ENCODE results near the gene TBXAS1.

- TF ChIP-seq CTCF (IDR thresholded peaks at IDR 0.05; ENCODE audit: control extremely low read depth in 1 of 3, insufficient read depth in 1 of 3, low read depth in 1 of 3, low read length in 3 of 3): no peak
- no peak for TF ChIP-seq JUN (IDR thresholded peaks at IDR 0.05; ENCODE audit: low read depth, low read length)
- TF ChIP-seq EP300 (IDR thresholded peaks at IDR 0.05; ENCODE audit: borderline replicate concordance in 1 of 2, low read depth in 2 of 2, low read length in 2 of 2): no peak
- TF ChIP-seq POLR2AphosphoS5 (IDR thresholded peaks at IDR 0.05; ENCODE audit: low read depth, low read length): no peak
- no peak for TF ChIP-seq MAX (IDR thresholded peaks at IDR 0.05)
- TF ChIP-seq CEBPB (IDR thresholded peaks at IDR 0.05; ENCODE audit: low read depth, low read length): no peak
- no peak for TF ChIP-seq BRCA1 (IDR thresholded peaks at IDR 0.05; ENCODE audit: low read depth, low read length)
- TF ChIP-seq TEAD4 (IDR thresholded peaks at IDR 0.05; ENCODE audit: low read depth, low read length): no peak
- no peak for TF ChIP-seq USF2 (IDR thresholded peaks at IDR 0.05; ENCODE audit: low read length)
- TF ChIP-seq ATF3 (IDR thresholded peaks at IDR 0.05; ENCODE audit: insufficient read depth, low read depth, low read length): no peak
- no peak for TF ChIP-seq RFX5 (IDR thresholded peaks at IDR 0.05; ENCODE audit: borderline replicate concordance, low read depth, low read length)
- TF ChIP-seq SIX5 (IDR thresholded peaks at IDR 0.05; ENCODE audit: low read depth, low read length): no peak
Observed at GRCh38 chr7:139984642-139985539, 155.8 kb downstream of the TBXAS1 start.

Measured in H1 (cell line).